Type B pancreatic cell (in vitro differentiated cells): ENCODE results near the gene CA12. TPM values are rescaled to one million over a fixed set of nuclear protein-coding genes. Genes with fewer than 3 reads are reported as not detected.

Experiments
- DNase-seq: peaks from one replicate; pipeline ENCODE4 v3.0.0; 2021; ENCODE audit warnings: mixed read lengths; ENCODE audit not compliant: unreplicated experiment; ENCODE audit errors: extremely low spot score
- H3K27ac Mint-ChIP-seq: 2 replicates; pipeline ENCODE4 v1.8.0; 2021; ENCODE audit warnings: mild to moderate bottlenecking, mixed read lengths
- H3K27me3 Mint-ChIP-seq: 2 replicates; pipeline ENCODE4 v1.8.0; 2021; ENCODE audit warnings: mixed read lengths
- H3K36me3 Mint-ChIP-seq: 2 replicates; pipeline ENCODE4 v1.8.0; 2021; ENCODE audit warnings: mixed read lengths
- H3K4me1 Mint-ChIP-seq: one replicate; pipeline ENCODE4 v1.8.0; 2021; ENCODE audit warnings: mixed read lengths; ENCODE audit not compliant: unreplicated experiment
- H3K4me3 Mint-ChIP-seq: 2 replicates; pipeline ENCODE4 v1.8.0; 2021; ENCODE audit warnings: mild to moderate bottlenecking, mixed read lengths
- H3K9me3 Mint-ChIP-seq: 2 replicates; pipeline ENCODE4 v1.8.0; 2021; ENCODE audit warnings: mixed read lengths
- CTCF ChIP-seq: fragments of 200-600 bp; sonication (generic); conservative IDR thresholded peaks from 2 replicates; pipeline ENCODE4 v1.5.0; 2021; ENCODE audit warnings: antibody characterized with exemption, mild to moderate bottlenecking
- total RNA-seq: library from RNA; stranded (reverse); gene quantifications from 2 replicates; pipeline ENCODE4 v1.2.1, GENCODE V29; 2021; ENCODE audit warnings: low replicate concordance

Gene CA12
- total RNA-seq, 1 donor from 2014 or later = 5.5 TPM

DNA sequence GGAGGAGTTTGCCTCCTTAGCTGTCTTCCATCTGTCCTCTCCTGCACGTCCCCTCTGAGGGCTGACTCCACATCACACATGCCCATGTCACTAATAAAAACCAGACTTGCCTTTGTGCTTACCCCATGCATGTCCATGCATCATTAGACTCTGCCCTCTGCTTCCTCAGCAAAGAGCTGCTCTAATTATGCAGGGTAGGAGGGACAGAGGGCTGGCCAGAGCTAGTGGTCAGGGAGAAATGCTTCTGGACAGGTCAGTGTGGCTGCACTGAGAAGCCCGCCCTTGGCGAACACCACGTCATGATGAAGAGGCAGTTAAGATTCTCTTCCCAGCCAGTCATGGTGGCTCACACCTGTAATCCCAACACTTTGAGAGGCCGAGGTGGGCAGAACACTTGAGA lies 8.9 kb downstream of the CA12 start:
- H3K36me3 Mint-ChIP-seq = no peaks in the 10 kb centered on the region

GRCh38 chr15:63372018-63372705 lies 9.5 kb downstream of the CA12 start:
- H3K4me1 Mint-ChIP-seq = peaks cover 26% of the 10 kb centered on the region
- no peak for DNase-seq
- H3K4me3 Mint-ChIP-seq = no peak overlapping the region

More for the DNA sequence above, 8.9 kb downstream of the CA12 start:
- no peak for TF ChIP-seq CTCF
- Mint-ChIP-seq H3K9me3 (no peaks in the 10 kb centered on the region), H3K4me3 (no peak overlapping the region), H3K4me1 (peaks cover 26% of the 10 kb centered on the region), H3K27me3 (peaks cover 20% of the 10 kb centered on the region), H3K27ac (no peak overlapping the region)
- no peak for DNase-seq

GRCh38 chr15:63371297-63371918 lies 10.2 kb downstream of the CA12 start:
- no peak for DNase-seq
- Mint-ChIP-seq H3K4me1 (peaks cover 27% of the 10 kb centered on the region), H3K4me3 (no peak overlapping the region), H3K9me3 (no peaks in the 10 kb centered on the region), H3K27me3 (peaks cover 19% of the 10 kb centered on the region), H3K27ac (no peak overlapping the region), H3K36me3 (no peaks in the 10 kb centered on the region)
- TF ChIP-seq CTCF = no peak

More at GRCh38 chr15:63372018-63372705, 9.5 kb downstream of the CA12 start:
- Mint-ChIP-seq H3K27me3 (peaks cover 20% of the 10 kb centered on the region), H3K9me3 (no peaks in the 10 kb centered on the region), H3K27ac (no peak overlapping the region), H3K36me3 (no peaks in the 10 kb centered on the region)
- TF ChIP-seq CTCF = no peak

DNA sequence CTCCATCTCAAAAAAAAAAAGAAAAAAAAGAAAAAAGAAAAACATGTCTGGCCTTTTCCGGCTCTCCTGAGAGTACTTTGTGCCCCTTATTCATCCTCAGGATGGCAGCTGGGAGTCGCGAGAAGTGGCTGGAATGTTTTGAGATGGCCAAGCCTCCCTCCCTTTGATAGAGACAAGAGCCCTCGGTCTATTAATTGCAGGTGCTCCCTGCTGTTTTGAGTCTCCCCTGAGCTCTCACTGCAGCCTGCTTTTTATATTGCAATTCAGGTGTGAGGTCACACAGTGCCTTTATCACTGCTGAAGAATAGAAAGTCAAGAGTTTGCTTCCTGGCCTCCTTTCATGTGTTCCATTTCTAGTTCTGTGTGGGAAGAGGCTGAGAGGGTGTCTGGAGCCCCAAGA lies 10.9 kb downstream of the CA12 start:
- Mint-ChIP-seq H3K36me3 (no peaks in the 10 kb centered on the region), H3K27me3 (peaks cover 22% of the 10 kb centered on the region), H3K27ac (no peak overlapping the region), H3K9me3 (no peaks in the 10 kb centered on the region), H3K4me1 (peaks cover 30% of the 10 kb centered on the region), H3K4me3 (no peak overlapping the region)
- TF ChIP-seq CTCF = no peak
- no peak for DNase-seq

GRCh38 chr15:63369781-63370180 lies 11.9 kb downstream of the CA12 start:
- Mint-ChIP-seq H3K4me1 (peaks cover 26% of the 10 kb centered on the region), H3K36me3 (no peaks in the 10 kb centered on the region), H3K27ac (no peak overlapping the region), H3K9me3 (no peaks in the 10 kb centered on the region), H3K4me3 (no peak overlapping the region), H3K27me3 (peaks cover 22% of the 10 kb centered on the region)
- DNase-seq = no peak
- TF ChIP-seq CTCF = no peak
